HCT116 (cell line): ENCODE measurements around the gene GUK1.

ENCODE experiments used
- CTCF ChIP-seq, 3 experiments: fragments of 200-600 bp in 1 of 3; sonication (generic) in 1 of 3; IDR thresholded peaks in 2 of 3; conservative IDR thresholded peaks in 1 of 3; 2 replicates each; pipeline ENCODE4 v1.5.1; 2012 to 2017; ENCODE audit warnings: low read depth in 2 of 3, low read length in 2 of 3, antibody characterized with exemption in 1 of 3, borderline replicate concordance in 1 of 3, control low read depth in 1 of 3, mild to moderate bottlenecking in 1 of 3, mixed read lengths in 1 of 3, mixed run types in 1 of 3, moderate library complexity in 1 of 3; ENCODE audit not compliant: insufficient read depth in 1 of 3
- POLR2A ChIP-seq: IDR thresholded peaks from 2 replicates; pipeline ENCODE4 v1.7.0; 2011; ENCODE audit warnings: borderline replicate concordance; ENCODE audit not compliant: insufficient read depth, insufficient read length; ENCODE audit errors: extremely low read depth
- SP1 ChIP-seq: IDR thresholded peaks from 2 replicates; pipeline ENCODE4 v1.6.1; 2012; ENCODE audit warnings: low read depth
- SRF ChIP-seq: IDR thresholded peaks from 2 replicates; pipeline ENCODE4 v1.6.1; 2012; ENCODE audit warnings: low read depth
- YY1 ChIP-seq: IDR thresholded peaks from 2 replicates; pipeline ENCODE4 v1.6.1; 2011; ENCODE audit warnings: low read length, low read depth, moderate library complexity, mild to moderate bottlenecking; ENCODE audit not compliant: insufficient replicate concordance; ENCODE audit errors: extremely low read depth

DNA sequence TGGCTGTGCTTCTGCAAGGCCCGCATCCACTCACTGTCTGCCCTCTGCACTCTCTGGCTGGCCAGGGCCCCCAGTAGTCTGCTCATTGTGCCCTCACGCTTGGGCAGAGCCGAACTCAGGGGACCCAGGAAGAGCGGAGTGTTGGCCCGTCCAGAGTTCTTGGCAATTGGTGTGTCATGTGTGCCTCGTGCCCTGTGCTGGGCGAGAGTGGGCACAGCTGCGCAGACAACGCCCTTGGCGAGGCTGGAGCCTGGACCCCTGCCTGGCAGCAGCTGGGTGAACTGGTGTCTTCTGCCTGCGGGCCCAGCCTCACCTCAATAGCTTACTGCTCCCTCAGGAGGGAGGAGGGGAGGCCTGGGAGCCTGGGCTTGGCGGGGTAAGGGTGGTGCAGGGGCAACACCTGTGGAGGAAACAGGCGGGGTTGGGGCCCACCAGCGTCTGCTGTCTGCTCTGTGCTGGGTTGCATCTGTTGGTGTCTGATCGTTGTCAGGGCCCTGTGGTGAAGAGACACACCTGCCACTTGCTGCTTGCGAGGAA lies 2.1 kb downstream of the GUK1 start:
- TF ChIP-seq YY1, result no peak
- TF ChIP-seq CTCF (IDR thresholded peaks at IDR 0.05 in 2 of 3, conservative IDR thresholded peaks at IDR 0.05 in 1 of 3; ENCODE audit: borderline replicate concordance in 1 of 3, insufficient read depth in 1 of 3, low read depth in 2 of 3, low read length in 2 of 3), result no peak
- TF ChIP-seq POLR2A, result no peak
- no peak for TF ChIP-seq SRF
- no peak for TF ChIP-seq SP1
